Measurements from ENCODE around the gene USH2A.
"Not testable (repeated sequence)": the region's sequence is repeated elsewhere in the genome, so short reads cannot be mapped to it uniquely, and the experiment has no call there.

Gene USH2A

GRCh38 chr1:216193839-216194443 is 229.3 kb downstream of the USH2A start:
- no peak for DNase-seq (ENCODE audit: low spot score)

- DNase-seq (ENCODE audit: low spot score), result no peak
Observed at GRCh38 chr1:216190438-216190837, 232.8 kb downstream of the USH2A start.

GRCh38 chr1:216186816-216187215 is 236.4 kb downstream of the USH2A start:
- no peak for DNase-seq (ENCODE audit: low spot score)

- DNase-seq (ENCODE audit: low spot score), result no peak
Observed at GRCh38 chr1:216186141-216186540, 237.1 kb downstream of the USH2A start.

GRCh38 chr1:216184126-216184680 is 239.0 kb downstream of the USH2A start:
- no peak for DNase-seq (ENCODE audit: low spot score)

GRCh38 chr1:216183454-216183853 is 239.8 kb downstream of the USH2A start:
- DNase-seq (ENCODE audit: low spot score), result no peak

GRCh38 chr1:216183007-216183406 is 240.2 kb downstream of the USH2A start:
- DNase-seq (ENCODE audit: low spot score), result no peak

- DNase-seq (ENCODE audit: low spot score), result no peak
Observed at GRCh38 chr1:216181590-216181989, 241.7 kb downstream of the USH2A start.

GRCh38 chr1:216178281-216178680 is 245.0 kb downstream of the USH2A start:
- no peak for DNase-seq (ENCODE audit: low spot score)

GRCh38 chr1:216176970-216177369 is 246.3 kb downstream of the USH2A start:
- DNase-seq (ENCODE audit: low spot score), result no peak

GRCh38 chr1:216175714-216176113 is 247.5 kb downstream of the USH2A start:
- no peak for DNase-seq (ENCODE audit: low spot score)

- no peak for DNase-seq (ENCODE audit: low spot score)
Observed at GRCh38 chr1:216173376-216173995, 249.8 kb downstream of the USH2A start.

GRCh38 chr1:216169351-216169750 is 253.9 kb downstream of the USH2A start:
- DNase-seq (ENCODE audit: low spot score), result no peak

GRCh38 chr1:216168546-216168945 is 254.7 kb downstream of the USH2A start:
- no peak for DNase-seq (ENCODE audit: low spot score)

- DNase-seq (ENCODE audit: low spot score), result no peak
Observed at GRCh38 chr1:216154063-216154462, 269.2 kb downstream of the USH2A start.

- no peak for DNase-seq (ENCODE audit: low spot score)
Observed at GRCh38 chr1:216153130-216153529, 270.1 kb downstream of the USH2A start.

- not testable (repeated sequence) for DNase-seq (ENCODE audit: low spot score)
Observed at GRCh38 chr1:216145451-216146018, 277.7 kb downstream of the USH2A start.

GRCh38 chr1:216144661-216145450 is 278.4 kb downstream of the USH2A start:
- DNase-seq (ENCODE audit: low spot score), result no peak

- DNase-seq (ENCODE audit: low spot score), result no peak
Observed at GRCh38 chr1:216142921-216143320, 280.3 kb downstream of the USH2A start.

GRCh38 chr1:216140730-216141524 is 282.3 kb downstream of the USH2A start:
- no peak for DNase-seq (ENCODE audit: low spot score)

GRCh38 chr1:216124192-216124781 is 299.0 kb downstream of the USH2A start:
- no peak for DNase-seq (ENCODE audit: low spot score)
